ENCODE results near the gene PIP5K1C. TPM values are rescaled to one million over a fixed set of nuclear protein-coding genes. Genes with fewer than 3 reads are reported as not detected.

The PIP5K1C gene
- polyA plus RNA-seq, 1 donor (not counting 4 experiments of a cell fraction or from before 2014, with no cell fraction given) = 3.6 TPM

DNA sequence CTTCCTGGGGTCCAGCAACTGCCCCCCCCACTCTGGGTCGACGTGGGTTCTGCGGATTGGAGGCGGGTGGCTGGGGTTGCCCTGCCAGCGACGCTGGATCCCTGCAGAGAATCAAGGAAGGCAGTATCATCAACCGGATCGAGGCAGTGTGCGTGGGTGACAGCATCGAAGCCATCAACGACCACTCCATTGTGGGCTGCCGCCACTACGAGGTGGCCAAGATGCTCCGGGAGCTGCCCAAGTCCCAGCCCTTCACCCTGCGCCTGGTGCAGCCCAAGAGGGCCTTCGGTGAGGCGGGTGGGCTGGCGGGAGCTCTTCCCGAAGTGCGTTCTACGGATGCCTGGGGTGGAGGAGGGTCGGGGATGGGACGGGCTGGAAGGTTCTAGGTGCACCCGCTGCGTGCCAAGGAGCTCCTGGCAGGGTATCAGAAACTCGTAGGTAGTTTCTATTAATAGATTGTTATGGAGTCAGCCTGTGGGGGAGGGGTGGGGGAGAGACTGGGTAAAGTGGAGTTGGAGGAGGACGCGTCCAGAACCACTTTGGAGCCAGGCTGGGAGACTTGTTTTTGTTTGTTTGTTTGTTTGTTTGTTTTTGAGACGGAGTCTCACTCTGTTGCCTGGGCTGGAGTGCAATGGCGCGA, 113.4 kb downstream of the PIP5K1C start:
- Histone ChIP-seq H3K27me3 (ENCODE audit: control insufficient read depth, extremely low read depth, insufficient read depth, low read length) (peaks cover 34% of the 10 kb centered on the region), H3K9me1 (ENCODE audit: control insufficient read depth, extremely low read depth, insufficient read depth, low read length) (no peaks in the 10 kb centered on the region), H3K4me3 (ENCODE audit: control insufficient read depth in 2 of 3, extremely low read depth in 1 of 3, insufficient read depth in 2 of 3, low read depth in 1 of 3, low read length in 3 of 3) (no peak overlapping the region), H2AFZ (ENCODE audit: control insufficient read depth, low read length) (no peak overlapping the region), H4K20me1 (ENCODE audit: control insufficient read depth, extremely low read depth, insufficient read depth, low read length) (no peaks in the 10 kb centered on the region), H3K9me3 (ENCODE audit: control insufficient read depth, low read depth, low read length) (no peaks in the 10 kb centered on the region), H3K79me2 (ENCODE audit: control insufficient read depth, insufficient read depth, low read length) (no peaks in the 10 kb centered on the region), H3K4me1 (ENCODE audit: control insufficient read depth, extremely low read depth, insufficient read depth, low read length) (no peaks in the 10 kb centered on the region), H3K27ac (ENCODE audit: control insufficient read depth, insufficient read depth, low read length) (no peak overlapping the region), H3K4me2 (ENCODE audit: control insufficient read depth, extremely low read depth, insufficient read depth, low read depth, low read length) (no peak overlapping the region), H3K36me3 (ENCODE audit: control insufficient read depth in 2 of 2, extremely low read depth in 1 of 2, insufficient read depth in 2 of 2, low read length in 2 of 2) (no peaks in the 10 kb centered on the region), H3K9ac (ENCODE audit: control insufficient read depth, extremely low read depth, insufficient read depth, low read length) (no peak overlapping the region)
- no peak for TF ChIP-seq EZH2 (IDR thresholded peaks at IDR 0.05; ENCODE audit: low read length)
- TF ChIP-seq, protein P1, sequence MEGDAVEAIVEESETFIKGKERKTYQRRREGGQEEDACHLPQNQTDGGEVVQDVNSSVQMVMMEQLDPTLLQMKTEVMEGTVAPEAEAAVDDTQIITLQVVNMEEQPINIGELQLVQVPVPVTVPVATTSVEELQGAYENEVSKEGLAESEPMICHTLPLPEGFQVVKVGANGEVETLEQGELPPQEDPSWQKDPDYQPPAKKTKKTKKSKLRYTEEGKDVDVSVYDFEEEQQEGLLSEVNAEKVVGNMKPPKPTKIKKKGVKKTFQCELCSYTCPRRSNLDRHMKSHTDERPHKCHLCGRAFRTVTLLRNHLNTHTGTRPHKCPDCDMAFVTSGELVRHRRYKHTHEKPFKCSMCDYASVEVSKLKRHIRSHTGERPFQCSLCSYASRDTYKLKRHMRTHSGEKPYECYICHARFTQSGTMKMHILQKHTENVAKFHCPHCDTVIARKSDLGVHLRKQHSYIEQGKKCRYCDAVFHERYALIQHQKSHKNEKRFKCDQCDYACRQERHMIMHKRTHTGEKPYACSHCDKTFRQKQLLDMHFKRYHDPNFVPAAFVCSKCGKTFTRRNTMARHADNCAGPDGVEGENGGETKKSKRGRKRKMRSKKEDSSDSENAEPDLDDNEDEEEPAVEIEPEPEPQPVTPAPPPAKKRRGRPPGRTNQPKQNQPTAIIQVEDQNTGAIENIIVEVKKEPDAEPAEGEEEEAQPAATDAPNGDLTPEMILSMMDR (optimal IDR thresholded peaks at IDR 0.05 in 1 of 3, IDR thresholded peaks at IDR 0.05 in 1 of 3, conservative IDR thresholded peaks at IDR 0.05 in 1 of 3; ENCODE audit: extremely low read depth in 1 of 3, insufficient read depth in 2 of 3, low read length in 3 of 3) = no peak
- dilution Hi-C loops (cut with MboI; ENCODE audit: extremely low pct_ligation_motif_present, low sequenced_read_pairs) = no loop called here
- no peak for DNase-seq (ENCODE audit: low read depth, low spot score)
- no peak for FAIRE-seq

DNA sequence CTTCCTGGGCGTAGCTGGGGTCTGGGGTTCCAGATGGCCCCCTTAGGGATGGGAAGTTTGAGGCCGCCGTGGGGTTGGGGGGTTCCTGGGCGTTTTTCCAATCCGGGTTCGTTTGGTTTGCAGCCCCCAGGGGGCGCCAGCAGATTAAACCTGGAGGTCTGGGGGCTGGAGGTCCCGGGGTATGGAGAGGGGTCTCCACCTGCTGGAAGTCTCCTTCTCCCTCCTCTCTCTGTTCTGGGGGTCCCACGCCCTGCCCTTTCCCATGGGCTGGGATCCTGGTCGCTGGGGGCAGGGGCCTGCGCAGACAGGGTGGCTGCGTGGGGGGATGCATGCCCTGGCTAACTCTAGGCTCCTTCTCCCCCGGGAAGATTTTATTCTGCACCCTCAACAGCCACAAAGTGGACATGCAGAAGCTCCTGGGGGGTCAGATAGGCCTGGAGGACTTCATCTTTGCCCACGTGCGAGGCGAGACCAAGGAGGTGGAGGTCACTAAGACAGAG, 114.1 kb downstream of the PIP5K1C start:
- H2AFZ ChIP-seq (ENCODE audit: control insufficient read depth, low read length) = no peak overlapping the region
- H3K4me1 ChIP-seq (ENCODE audit: control insufficient read depth, extremely low read depth, insufficient read depth, low read length) = no peaks in the 10 kb centered on the region
- TF ChIP-seq, protein P1 (optimal IDR thresholded peaks at IDR 0.05 in 1 of 3, IDR thresholded peaks at IDR 0.05 in 1 of 3, conservative IDR thresholded peaks at IDR 0.05 in 1 of 3; ENCODE audit: extremely low read depth in 1 of 3, insufficient read depth in 2 of 3, low read length in 3 of 3) = peak in 2 of 3 experiments; percentile 32 to 41
- no peak for TF ChIP-seq EZH2 (IDR thresholded peaks at IDR 0.05; ENCODE audit: low read length)
- no peaks in the 10 kb centered on the region for H3K36me3 ChIP-seq (ENCODE audit: control insufficient read depth in 2 of 2, extremely low read depth in 1 of 2, insufficient read depth in 2 of 2, low read length in 2 of 2)
- H3K27me3 ChIP-seq (ENCODE audit: control insufficient read depth, extremely low read depth, insufficient read depth, low read length) = peaks cover 28% of the 10 kb centered on the region
- no peak overlapping the region for H3K9ac ChIP-seq (ENCODE audit: control insufficient read depth, extremely low read depth, insufficient read depth, low read length)
- no peaks in the 10 kb centered on the region for H3K79me2 ChIP-seq (ENCODE audit: control insufficient read depth, insufficient read depth, low read length)
- no peak overlapping the region for H3K4me3 ChIP-seq (ENCODE audit: control insufficient read depth in 2 of 3, extremely low read depth in 1 of 3, insufficient read depth in 2 of 3, low read depth in 1 of 3, low read length in 3 of 3)
- no peaks in the 10 kb centered on the region for H3K9me1 ChIP-seq (ENCODE audit: control insufficient read depth, extremely low read depth, insufficient read depth, low read length)
- dilution Hi-C loops (cut with MboI; ENCODE audit: extremely low pct_ligation_motif_present, low sequenced_read_pairs) = no loop called here
- no peak for DNase-seq (ENCODE audit: low read depth, low spot score)
- H4K20me1 ChIP-seq (ENCODE audit: control insufficient read depth, extremely low read depth, insufficient read depth, low read length) = no peaks in the 10 kb centered on the region
- H3K27ac ChIP-seq (ENCODE audit: control insufficient read depth, insufficient read depth, low read length) = no peak overlapping the region
- H3K9me3 ChIP-seq (ENCODE audit: control insufficient read depth, low read depth, low read length) = no peaks in the 10 kb centered on the region
- no peak overlapping the region for H3K4me2 ChIP-seq (ENCODE audit: control insufficient read depth, extremely low read depth, insufficient read depth, low read depth, low read length)
- FAIRE-seq = no peak

All from keratinocyte (primary cell).